HepG2 (cell line): Measurements from ENCODE around the gene ZNF3. TPM values are rescaled to one million over a fixed set of nuclear protein-coding genes. Genes with fewer than 3 reads are reported as not detected.

ENCODE experiments used
- ASH2L ChIP-seq: fragments of 300-600, 200-600 bp; sonication (generic); IDR thresholded peaks from 2 replicates; pipeline ENCODE4 v1.7.0; 2017; ENCODE audit warnings: low read depth, mild to moderate bottlenecking, moderate library complexity, mixed read lengths, low read length; ENCODE audit not compliant: insufficient read length
- CC2D1A ChIP-seq: sonication (generic); formaldehyde crosslinking; IDR thresholded peaks from 2 replicates; pipeline ENCODE4 v1.8.1; 2023; ENCODE audit warnings: mild to moderate bottlenecking, missing genetic modification reagents
- ESRRA ChIP-seq: sonication (generic); formaldehyde crosslinking; IDR thresholded peaks from 2 replicates; pipeline ENCODE4 v1.5.1; 2020; ENCODE audit warnings: mild to moderate bottlenecking, low read depth, missing genetic modification reagents
- HNRNPLL ChIP-seq: fragments of 200-400 bp; formaldehyde crosslinking; IDR thresholded peaks from 2 replicates; pipeline ENCODE4 v1.6.1; 2017; ENCODE audit warnings: mild to moderate bottlenecking, low read depth, low read length; ENCODE audit not compliant: poor library complexity, severe bottlenecking
- KLF13 ChIP-seq: sonication (generic); formaldehyde crosslinking; IDR thresholded peaks from 2 replicates; pipeline ENCODE4 v1.4.0; 2020; ENCODE audit warnings: mild to moderate bottlenecking, missing genetic modification reagents
- MYNN ChIP-seq: sonication (generic); formaldehyde crosslinking; IDR thresholded peaks from 2 replicates; pipeline ENCODE4 v1.4.0; 2020; ENCODE audit warnings: mild to moderate bottlenecking, low read depth, missing genetic modification reagents
- NFE2L1 ChIP-seq: sonication (generic); formaldehyde crosslinking; IDR thresholded peaks from 2 replicates; pipeline ENCODE4 v1.4.0; 2020; ENCODE audit warnings: missing genetic modification reagents, mild to moderate bottlenecking, borderline replicate concordance
- PHF8 ChIP-seq: sonication (generic); formaldehyde crosslinking; IDR thresholded peaks from 2 replicates; pipeline ENCODE4 v1.5.0; 2020; ENCODE audit warnings: missing genetic modification reagents
- POGZ ChIP-seq: sonication (generic); formaldehyde crosslinking; IDR thresholded peaks from 2 replicates; pipeline ENCODE4 v1.4.0; 2020; ENCODE audit warnings: mild to moderate bottlenecking, missing genetic modification reagents
- SP4 ChIP-seq: sonication (generic); formaldehyde crosslinking; IDR thresholded peaks from 2 replicates; pipeline ENCODE4 v1.8.1; 2023; ENCODE audit warnings: mild to moderate bottlenecking, missing genetic modification reagents
- SP5 ChIP-seq: IDR thresholded peaks from 2 replicates; pipeline ENCODE4 v1.6.1; 2016; ENCODE audit warnings: low read depth, borderline replicate concordance
- TEAD2 ChIP-seq: sonication (generic); formaldehyde crosslinking; IDR thresholded peaks from 2 replicates; pipeline ENCODE4 v1.9.0; 2021; ENCODE audit warnings: missing genetic modification reagents
- ZBTB42 ChIP-seq: sonication (generic); formaldehyde crosslinking; IDR thresholded peaks from 2 replicates; pipeline ENCODE4 v1.5.0; 2020; ENCODE audit warnings: mild to moderate bottlenecking, missing genetic modification reagents
- ZFP36L1 ChIP-seq: sonication (generic); formaldehyde crosslinking; IDR thresholded peaks from 2 replicates; pipeline ENCODE4 v1.8.0; 2022; ENCODE audit warnings: mild to moderate bottlenecking, missing genetic modification reagents, moderate library complexity
- ZNF20 ChIP-seq: sonication (generic); formaldehyde crosslinking; IDR thresholded peaks from 2 replicates; pipeline ENCODE4 v1.4.0; 2020; ENCODE audit warnings: mild to moderate bottlenecking, moderate library complexity, missing genetic modification reagents
- ZNF512B ChIP-seq: sonication (generic); formaldehyde crosslinking; IDR thresholded peaks from 2 replicates; pipeline ENCODE4 v1.5.1; 2020; ENCODE audit warnings: missing genetic modification reagents, mild to moderate bottlenecking, borderline replicate concordance
- ZNF570 ChIP-seq: sonication (generic); formaldehyde crosslinking; IDR thresholded peaks from 2 replicates; pipeline ENCODE4 v1.4.0; 2020; ENCODE audit warnings: mild to moderate bottlenecking, missing genetic modification reagents, borderline replicate concordance
- ZNF616 ChIP-seq: sonication (generic); formaldehyde crosslinking; IDR thresholded peaks from 2 replicates; pipeline ENCODE4 v1.5.0; 2020; ENCODE audit warnings: low read depth, mild to moderate bottlenecking, missing genetic modification reagents
- ZNF639 ChIP-seq: conservative IDR thresholded peaks from 2 replicates; pipeline ENCODE4 v1.6.1; 2018; ENCODE audit warnings: missing genetic modification reagents
- ZSCAN25 ChIP-seq: sonication (generic); formaldehyde crosslinking; IDR thresholded peaks from 2 replicates; pipeline ENCODE4 v1.8.0; 2022; ENCODE audit warnings: mild to moderate bottlenecking, missing genetic modification reagents
- polyA plus RNA-seq, 8 experiments: library from polyadenylated mRNA; depleted of rRNA in 3 of 8; stranded (reverse) in 7 of 8; unstranded in 1 of 8; fragments of >200 nt; fragmentation: Illumina TruSeq in 4 of 8; extraction: Trizol in 4 of 8; gene quantifications; 2 replicates each; pipeline versions ENCODE4 v1.2.1 to v1.2.3, GENCODE V29; 2011 to 2016; ENCODE audit warnings: low read depth in 4 of 8, missing spikeins in 1 of 8, mixed read lengths in 1 of 8; ENCODE audit not compliant: insufficient read depth in 1 of 8
- total RNA-seq, 5 experiments: library from RNA; depleted of rRNA; stranded (reverse); fragments of >200 nt; fragmentation: Illumina TruSeq; extraction: Trizol; gene quantifications; 2 replicates each; pipeline ENCODE4 v1.2.3, GENCODE V29; 2016; ENCODE audit warnings: low read depth in 1 of 5
- TF ChIP-seq, protein P1 (sequence below): sonication (generic); formaldehyde crosslinking; IDR thresholded peaks from 2 replicates; pipeline ENCODE4 v1.5.1; 2020; ENCODE audit warnings: missing genetic modification reagents, mild to moderate bottlenecking, borderline replicate concordance
- TF ChIP-seq, protein P2 (sequence below): sonication (generic); formaldehyde crosslinking; IDR thresholded peaks from 2 replicates; pipeline ENCODE4 v1.9.0; 2022; ENCODE audit warnings: missing genetic modification reagents, mild to moderate bottlenecking, borderline replicate concordance
- TF ChIP-seq, protein P3 (sequence below): sonication (generic); formaldehyde crosslinking; IDR thresholded peaks from 2 replicates; pipeline ENCODE4 v1.4.0; 2020; ENCODE audit warnings: missing genetic modification reagents

Gene ZNF3
- total and polyA plus RNA-seq, 2 of the 13 experiments (the other 11 are each of a cell fraction or from before 2014, with no cell fraction given) = 33.7 to 56.9 TPM

- TF ChIP-seq CC2D1A = no peak
- TF ChIP-seq ZNF616 = peak; percentile 63; the same call in 1 of the 2 replicates
- TF ChIP-seq PHF8 = peak; percentile 53; the same call in 1 of the 2 replicates
- peak; percentile 89 for TF ChIP-seq ASH2L
- no peak for TF ChIP-seq KLF13 (CRISPR knock-in tag)
- TF ChIP-seq, protein P1, sequence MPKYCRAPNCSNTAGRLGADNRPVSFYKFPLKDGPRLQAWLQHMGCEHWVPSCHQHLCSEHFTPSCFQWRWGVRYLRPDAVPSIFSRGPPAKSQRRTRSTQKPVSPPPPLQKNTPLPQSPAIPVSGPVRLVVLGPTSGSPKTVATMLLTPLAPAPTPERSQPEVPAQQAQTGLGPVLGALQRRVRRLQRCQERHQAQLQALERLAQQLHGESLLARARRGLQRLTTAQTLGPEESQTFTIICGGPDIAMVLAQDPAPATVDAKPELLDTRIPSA (CRISPR knock-in tag) = no peak
- peak; percentile 92 for TF ChIP-seq ZNF639
- TF ChIP-seq, protein P2, sequence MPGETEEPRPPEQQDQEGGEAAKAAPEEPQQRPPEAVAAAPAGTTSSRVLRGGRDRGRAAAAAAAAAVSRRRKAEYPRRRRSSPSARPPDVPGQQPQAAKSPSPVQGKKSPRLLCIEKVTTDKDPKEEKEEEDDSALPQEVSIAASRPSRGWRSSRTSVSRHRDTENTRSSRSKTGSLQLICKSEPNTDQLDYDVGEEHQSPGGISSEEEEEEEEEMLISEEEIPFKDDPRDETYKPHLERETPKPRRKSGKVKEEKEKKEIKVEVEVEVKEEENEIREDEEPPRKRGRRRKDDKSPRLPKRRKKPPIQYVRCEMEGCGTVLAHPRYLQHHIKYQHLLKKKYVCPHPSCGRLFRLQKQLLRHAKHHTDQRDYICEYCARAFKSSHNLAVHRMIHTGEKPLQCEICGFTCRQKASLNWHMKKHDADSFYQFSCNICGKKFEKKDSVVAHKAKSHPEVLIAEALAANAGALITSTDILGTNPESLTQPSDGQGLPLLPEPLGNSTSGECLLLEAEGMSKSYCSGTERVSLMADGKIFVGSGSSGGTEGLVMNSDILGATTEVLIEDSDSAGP = no peak; the same call in 1 of the 2 replicates
- TF ChIP-seq SP4 (CRISPR knock-in tag) = peak; percentile 90
- TF ChIP-seq NFE2L1 = no peak
- peak; percentile 69 for TF ChIP-seq SP5 (CRISPR knock-in tag)
- peak; percentile 64 for TF ChIP-seq HNRNPLL
- TF ChIP-seq POGZ (CRISPR knock-in tag) = peak; percentile 83
- no peak for TF ChIP-seq ZNF512B
- TF ChIP-seq TEAD2 (CRISPR knock-in tag) = no peak
- TF ChIP-seq ZNF570 = no peak
- peak; percentile 45; the same call in 1 of the 2 replicates for TF ChIP-seq ZSCAN25
- no peak for TF ChIP-seq ZNF20
- TF ChIP-seq ZFP36L1 (CRISPR knock-in tag) = no peak
- peak; percentile 79; the same call in 1 of the 2 replicates for TF ChIP-seq ESRRA (CRISPR knock-in tag)
- no peak for TF ChIP-seq MYNN (CRISPR knock-in tag)
- TF ChIP-seq ZBTB42 (CRISPR knock-in tag) = 0 out of 2 replicates have a peak, but pooled peaks have one; percentile 26
- TF ChIP-seq, protein P3, sequence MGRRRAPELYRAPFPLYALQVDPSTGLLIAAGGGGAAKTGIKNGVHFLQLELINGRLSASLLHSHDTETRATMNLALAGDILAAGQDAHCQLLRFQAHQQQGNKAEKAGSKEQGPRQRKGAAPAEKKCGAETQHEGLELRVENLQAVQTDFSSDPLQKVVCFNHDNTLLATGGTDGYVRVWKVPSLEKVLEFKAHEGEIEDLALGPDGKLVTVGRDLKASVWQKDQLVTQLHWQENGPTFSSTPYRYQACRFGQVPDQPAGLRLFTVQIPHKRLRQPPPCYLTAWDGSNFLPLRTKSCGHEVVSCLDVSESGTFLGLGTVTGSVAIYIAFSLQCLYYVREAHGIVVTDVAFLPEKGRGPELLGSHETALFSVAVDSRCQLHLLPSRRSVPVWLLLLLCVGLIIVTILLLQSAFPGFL (CRISPR knock-in tag) = no peak
These were observed 19.0 kb upstream of the ZNF3 start (continued) for GRCh38 chr7:100100420-100101015.
